Ureter (tissue), 1 donor: ENCODE data around the gene SELENOM. TPM values are rescaled to one million over a fixed set of nuclear protein-coding genes. Genes with fewer than 3 reads are reported as not detected.

Experiments used
- DNase-seq: peaks from one replicate; pipeline ENCODE4 v3.0.0-alpha.2; 2020; ENCODE audit warnings: low spot score
- total RNA-seq: library from RNA; stranded (reverse); gene quantifications from one replicate; pipeline ENCODE4 v1.2.4, GENCODE V29; 2023
- donor health status: DM: yes; HTN: yes; CAD: no.

The SELENOM gene, protein sequence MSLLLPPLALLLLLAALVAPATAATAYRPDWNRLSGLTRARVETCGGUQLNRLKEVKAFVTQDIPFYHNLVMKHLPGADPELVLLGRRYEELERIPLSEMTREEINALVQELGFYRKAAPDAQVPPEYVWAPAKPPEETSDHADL
- total RNA-seq = 259 TPM

DNA sequence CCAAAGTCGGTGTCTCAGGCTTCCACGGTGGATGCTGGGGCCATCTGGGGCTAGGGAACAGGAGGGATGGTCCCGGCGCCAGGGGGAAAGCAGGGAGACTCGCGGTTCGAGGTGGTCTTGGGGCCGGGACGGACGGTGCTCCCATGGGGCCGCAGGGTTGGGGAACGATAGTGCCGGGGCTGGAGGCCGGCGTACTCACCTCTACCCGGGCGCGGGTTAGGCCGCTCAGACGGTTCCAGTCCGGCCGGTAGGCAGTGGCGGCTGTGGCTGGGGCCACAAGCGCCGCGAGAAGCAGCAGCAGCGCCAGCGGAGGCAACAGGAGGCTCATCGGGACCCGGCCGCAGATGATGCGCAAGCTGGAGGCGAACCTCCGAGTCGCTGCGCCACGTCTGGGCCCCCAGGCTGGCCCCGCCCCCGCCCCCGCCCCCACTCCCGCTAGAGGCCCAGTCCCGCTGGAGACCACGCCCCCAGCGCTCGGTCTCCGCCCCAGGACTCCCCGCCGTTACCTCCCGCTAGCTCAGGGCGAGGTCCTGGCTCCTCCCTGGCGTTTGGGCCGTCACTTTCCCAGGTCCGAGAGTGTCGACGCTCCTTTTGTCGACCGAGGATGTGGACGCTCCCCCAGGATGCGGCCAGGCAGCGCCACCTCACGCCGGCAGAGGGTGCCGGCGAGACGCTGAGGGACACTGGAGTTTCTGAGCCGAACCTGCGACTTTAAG, at the start of gene SELENOM:
TSS of gene SELENOM (minus strand) at position 391 of the 716 bp plus-strand sequence. CDS start at position 328, 63 bp downstream.
- peak; percentile 96 for DNase-seq

DNA sequence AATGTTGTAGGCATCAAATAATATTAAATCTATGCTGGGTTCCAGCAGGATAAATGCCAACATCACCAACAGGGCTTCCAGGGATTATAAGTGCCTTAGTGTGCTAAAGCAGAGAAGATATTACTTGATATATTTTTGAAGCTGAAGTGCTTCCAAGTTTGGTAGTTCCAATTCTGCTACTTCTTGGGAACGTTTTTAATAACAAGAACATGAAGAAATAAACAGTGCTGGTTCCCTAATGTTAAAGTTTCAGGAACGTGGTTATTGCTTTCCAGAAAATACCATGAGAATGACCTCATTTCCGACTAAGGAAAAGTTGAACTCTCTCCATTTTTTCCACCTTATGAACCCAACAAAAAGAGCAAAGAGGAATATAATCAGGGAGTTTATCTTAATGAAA, 48.1 kb upstream of the SELENOM start:
- no peak for DNase-seq

DNA sequence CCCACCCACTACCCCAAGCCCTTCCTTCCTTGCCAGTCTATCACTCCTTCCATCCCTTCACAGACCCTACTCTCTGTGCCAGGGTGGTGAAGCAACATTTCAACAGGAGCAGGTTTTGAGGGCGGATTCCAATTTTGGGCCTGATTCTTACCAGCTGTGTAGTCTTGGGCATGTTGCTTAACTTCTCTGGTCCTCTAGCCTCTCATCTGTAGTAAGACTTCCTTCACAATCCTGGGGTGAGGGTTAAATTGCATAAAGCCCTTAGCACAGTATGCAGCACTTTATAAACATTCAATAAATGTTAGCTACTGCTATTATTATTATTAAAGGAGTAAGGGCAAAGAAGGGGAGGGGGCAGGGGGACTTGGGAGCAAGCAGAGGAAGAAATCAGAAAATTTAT, 47.6 kb upstream of the SELENOM start:
- DNase-seq = no peak

DNA sequence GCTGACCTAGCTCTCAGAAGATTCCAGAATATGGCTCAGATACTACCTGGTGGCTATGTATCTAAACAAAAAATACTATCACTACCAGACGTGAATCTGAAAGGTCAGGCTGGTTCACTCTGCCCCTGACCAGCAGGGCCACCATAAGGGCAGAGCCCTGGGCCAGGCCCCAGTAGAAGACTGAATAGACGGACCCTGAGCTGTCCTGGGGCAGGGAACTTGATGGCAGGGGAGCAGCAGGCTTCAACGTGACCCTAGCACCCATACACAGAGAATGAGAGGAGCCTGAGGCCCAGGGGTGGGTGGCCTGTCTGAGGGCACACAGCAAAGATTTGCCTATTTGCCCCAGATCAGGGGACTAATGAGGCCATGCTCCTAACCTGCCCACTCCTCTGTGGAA, 46.0 kb upstream of the SELENOM start:
- DNase-seq = no peak

DNA sequence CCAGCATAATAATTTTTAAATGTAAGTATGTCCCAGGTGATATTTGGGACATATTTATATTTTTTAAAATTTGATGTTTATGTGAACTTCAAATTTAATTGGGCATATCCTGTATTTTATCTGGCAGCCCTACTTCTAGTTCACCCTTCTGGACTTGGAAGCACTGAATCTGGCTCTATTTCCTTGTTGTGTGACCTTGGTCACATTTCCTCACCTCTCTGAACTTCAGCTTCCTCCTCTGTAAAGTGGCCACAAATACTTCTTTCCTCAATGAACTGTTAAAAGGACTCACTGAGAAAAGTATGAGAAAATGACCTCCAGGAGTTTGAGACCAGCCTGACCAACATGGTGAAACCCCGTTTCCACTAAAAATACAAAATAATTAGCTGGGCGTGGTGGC, 44.5 kb upstream of the SELENOM start:
- DNase-seq = no peak

DNA sequence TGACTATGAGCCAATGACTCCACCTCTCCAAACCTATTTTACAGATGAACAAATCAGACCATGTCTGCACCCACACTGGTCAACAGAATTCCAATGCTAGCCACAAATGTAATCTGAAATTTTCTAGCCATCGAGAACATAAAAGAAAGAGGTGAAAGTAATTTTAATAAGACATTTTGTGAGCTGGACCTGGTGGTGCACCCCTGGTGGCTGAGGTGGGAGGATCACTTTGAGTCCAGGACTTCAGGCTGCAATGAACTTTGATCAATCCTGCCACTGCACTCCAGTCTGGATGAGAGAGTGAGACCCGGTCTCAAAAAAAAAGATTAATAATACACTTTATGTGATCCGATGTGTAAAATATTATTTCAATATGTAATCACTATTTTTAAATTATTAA, 43.2 kb upstream of the SELENOM start:
- no peak for DNase-seq

DNA sequence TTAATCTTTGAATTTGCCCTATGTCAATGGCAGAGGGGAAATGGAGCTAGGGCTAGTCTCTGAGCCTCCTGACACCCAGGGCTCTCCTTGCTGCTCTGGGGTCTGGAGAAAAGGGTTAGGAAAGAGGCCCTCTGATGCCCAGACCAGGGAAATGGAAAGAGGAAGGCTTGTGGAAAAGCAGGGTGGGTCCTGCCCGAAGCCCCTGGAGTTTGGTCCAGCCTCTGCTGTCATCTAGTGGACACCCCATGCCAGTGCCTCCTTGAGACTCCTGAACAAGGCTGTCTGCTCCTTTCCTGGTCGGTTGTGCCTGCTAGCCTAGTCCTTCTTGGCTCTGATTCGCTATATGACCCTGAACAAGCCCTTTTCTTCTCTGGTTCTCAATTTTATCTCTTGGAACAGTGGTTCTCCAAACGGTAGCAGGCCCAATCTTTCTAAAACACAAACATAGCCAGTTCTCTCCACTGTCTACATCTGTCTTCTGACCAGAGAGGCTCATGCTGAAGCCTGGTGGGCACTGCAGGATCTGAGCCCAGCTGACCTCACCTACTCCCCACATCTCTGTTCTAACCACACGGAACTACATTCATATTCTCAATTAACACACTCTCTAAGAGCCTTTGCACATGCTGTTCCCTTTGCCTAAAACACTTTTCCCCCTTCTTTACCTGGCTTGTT, 41.7 kb upstream of the SELENOM start:
- DNase-seq = peak; percentile 83

DNA sequence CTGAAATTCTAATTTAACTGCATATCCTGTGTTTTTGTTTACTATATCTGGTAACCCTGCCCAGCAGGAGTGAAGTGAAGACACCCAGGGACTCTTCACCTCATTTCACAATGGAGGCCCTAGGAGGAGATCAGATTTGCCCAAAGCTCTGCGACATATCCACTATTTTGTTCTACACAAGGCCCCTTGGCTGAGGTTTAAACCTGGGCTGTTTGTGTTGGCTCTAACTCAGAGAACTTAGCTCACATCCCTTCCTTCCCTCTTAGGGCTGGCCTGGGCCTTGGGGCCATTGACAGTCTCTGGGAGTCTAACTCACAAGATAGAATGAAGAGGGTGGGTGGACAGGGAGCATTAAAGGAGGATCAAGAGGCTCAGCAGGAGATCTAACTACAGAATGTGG, 41.1 kb upstream of the SELENOM start:
- DNase-seq = no peak

DNA sequence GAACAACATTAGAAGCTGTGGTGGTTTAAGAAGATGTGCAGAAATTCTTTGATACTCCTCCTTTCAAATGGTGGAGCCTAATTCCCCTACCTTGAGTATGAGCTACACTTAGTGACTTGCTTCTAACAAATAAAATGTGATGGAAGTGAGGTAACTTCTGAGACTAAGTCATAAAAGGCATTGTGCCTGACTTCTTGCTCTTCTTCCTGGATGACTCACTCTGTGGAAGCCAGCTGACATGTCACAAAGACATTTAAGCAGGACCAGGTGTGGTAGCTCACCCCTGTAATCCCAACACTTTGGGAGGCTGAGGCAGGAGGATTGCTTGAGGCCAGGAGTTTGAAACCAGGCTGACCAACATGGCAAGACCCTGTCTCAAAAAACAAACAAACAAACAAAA, 36.9 kb upstream of the SELENOM start:
- DNase-seq = no peak

DNA sequence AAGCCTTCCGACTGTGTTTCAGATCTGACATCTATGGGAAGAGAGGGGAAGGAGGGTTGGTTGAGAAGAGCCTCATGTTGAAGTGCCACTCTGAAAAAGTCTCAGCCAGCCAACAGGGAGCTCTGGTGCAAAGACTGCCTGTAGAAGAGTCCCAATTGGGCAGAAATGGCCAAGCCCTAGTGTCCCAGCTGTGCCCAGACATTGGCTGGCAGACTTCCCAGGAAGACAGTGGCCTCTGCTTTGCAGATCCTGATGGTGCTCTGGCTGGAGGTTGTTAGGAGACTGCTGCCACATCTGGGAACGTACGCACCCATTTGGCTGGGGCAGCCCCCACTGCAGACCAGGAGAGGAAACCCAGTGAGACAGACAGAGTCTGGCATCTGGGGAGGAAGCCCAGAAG, 36.2 kb upstream of the SELENOM start:
- DNase-seq = no peak

DNA sequence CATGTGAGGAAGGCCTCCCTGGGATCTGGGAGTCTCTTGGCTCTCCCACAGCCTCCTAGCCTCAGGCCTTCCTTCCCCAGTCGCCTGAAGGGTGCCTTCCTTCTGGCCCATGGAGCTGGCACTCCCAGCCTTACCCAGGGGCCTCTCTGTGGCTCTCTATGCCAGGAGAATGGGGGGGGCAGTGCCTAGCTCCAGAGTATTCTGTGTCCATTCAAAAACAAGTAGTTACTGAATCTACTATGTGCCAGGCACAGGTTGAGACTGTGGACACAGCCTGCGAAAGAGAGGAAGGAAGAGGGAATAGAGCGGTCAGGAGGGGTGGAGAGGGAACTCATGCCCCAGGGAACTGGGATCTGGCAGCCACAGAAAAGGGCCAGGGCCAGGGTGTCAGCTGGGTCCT, 35.7 kb upstream of the SELENOM start:
- no peak for DNase-seq

DNA sequence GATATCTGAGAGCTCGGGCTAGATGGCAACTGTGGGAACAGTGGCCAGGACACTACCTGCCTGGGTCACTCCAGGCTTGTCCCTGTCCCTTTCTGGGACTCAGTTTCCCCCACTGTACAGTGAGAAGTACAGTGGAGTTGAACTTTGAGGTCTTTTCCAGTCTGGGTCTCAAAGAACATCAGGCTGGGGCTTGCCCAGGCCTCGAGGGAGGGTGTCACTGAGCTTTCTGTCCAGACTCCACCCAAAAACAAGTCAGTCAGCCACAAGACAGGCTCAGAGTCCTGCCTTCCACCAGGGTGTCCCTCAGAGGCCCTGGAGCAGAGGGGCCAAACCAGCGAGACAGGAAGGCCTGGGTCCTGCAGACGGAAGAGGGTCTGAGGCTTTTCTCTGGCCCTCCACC, 34.9 kb upstream of the SELENOM start:
- DNase-seq = no peak

DNA sequence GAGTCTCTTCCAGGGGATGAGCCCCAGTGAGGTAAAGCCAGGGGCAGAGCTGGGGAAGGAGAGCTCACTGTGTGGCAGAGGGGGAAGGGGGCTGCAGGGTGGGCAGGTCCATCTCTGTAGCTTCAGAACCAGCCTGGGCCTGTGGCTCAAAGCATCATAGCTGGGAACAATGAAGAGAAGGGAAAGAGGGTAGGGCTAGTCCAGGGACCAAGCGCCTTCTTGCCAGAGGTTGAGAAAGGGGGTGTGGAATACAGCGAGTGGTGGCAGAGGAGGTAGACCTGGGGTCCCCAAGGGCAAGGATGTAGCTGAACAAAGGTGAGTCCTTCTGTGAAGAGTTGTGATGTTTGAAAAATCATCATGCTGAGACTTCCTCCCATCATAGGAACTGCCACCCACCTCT, 34.2 kb upstream of the SELENOM start:
- no peak for DNase-seq

DNA sequence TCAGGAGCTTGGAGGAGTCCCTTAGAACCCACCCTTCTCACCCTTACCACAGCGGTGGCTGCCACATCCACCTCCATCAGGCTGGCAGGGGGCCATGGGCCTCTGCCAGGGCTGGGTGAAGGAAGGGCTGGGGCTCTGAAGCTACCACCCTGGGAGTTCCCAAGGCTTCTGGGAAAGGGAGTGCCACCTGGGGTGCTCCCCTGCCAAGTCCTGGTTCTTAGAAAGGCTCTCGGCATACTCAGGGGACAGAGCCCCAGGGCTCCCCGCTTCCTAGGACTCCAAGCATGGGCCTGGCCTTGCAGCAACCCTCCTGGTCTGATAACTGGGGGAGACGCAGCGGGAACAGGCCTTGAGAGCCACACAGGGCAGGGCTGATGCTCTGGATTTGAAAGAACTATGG, 33.4 kb upstream of the SELENOM start:
- no peak for DNase-seq

DNA sequence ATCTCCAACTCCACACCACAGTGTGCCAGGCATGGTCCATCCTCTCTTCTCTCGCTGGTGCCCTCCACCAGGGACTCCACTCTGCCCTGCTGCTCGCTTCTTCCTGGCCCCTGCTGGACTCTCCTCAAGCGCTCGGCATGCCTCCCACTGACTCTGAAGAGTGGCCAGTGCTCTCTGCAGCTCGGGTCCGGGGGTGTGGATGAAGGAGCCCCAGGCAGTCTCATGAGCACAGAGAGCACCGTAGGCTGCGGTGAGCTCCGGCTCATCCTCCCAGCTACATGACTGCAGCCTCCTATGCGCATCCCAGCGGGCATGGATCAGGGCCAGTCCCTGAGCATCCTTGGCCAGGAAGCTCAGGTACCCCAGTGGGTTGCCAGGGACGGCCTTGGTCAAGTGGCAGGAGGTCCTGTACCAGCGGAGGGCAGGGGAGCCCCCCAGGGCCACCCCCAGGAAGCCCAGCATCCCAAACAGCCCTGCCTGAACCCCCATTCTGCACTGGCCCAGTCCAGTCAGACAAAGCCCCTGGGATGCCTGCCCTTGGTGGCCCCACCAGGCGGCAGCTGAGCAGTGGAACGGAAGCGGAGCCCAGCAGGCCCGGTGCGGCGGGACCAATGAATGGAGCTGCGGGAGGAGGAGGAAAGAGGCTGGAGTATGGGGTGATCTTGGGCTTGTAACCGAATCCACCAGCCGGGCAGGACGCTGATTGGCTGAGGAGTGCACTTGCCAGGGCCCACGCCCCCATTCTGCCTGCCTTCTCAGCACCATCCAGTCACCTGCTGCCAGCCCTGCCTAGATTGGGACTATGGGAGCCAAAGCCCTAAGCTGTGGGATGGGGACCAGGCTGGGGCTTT, 32.7 kb upstream of the SELENOM start, which contains the start of gene PLA2G3:
TSS of gene PLA2G3 (minus strand) at position 643 of the 851 bp plus-strand sequence. CDS start at position 489, 154 bp downstream.
- no peak for DNase-seq

DNA sequence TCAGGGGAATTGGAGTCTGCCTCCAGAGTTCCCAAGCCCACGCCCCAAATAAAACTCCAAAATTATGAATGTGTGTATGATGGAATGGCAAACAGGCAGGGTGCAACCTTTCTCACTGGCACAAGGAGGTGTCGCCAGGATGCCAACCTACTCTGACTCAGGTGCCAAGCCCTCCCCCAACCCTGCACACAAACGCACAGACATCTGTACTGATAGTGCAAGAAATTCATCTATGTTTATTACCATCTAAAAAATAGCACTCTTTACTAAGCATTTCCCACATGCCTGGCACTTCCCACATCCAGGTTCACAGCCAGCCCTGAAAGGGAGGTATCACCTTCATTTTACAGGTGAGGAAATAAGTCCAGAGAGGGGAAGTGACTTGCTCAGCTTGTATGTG, 31.7 kb upstream of the SELENOM start:
- no peak for DNase-seq

DNA sequence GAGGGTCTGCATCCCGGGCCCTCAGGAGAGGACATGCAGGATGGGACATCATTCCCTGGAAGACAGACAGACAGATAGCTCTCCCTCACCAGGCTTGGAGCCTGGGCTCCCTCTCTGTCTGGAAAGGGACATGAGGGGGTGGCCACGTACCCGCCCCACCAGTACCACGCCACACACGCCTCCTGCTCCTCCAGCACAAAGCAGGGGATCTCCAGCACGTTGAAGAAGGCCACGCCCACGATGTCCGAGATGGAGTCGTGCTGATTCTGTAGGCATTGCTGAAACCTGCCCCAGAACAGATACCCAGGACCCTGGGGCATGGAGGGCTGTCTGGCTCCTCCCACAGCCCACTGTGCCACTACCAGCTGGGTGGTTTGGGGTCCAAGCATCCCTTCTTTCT, 30.8 kb upstream of the SELENOM start:
- DNase-seq = no peak

DNA sequence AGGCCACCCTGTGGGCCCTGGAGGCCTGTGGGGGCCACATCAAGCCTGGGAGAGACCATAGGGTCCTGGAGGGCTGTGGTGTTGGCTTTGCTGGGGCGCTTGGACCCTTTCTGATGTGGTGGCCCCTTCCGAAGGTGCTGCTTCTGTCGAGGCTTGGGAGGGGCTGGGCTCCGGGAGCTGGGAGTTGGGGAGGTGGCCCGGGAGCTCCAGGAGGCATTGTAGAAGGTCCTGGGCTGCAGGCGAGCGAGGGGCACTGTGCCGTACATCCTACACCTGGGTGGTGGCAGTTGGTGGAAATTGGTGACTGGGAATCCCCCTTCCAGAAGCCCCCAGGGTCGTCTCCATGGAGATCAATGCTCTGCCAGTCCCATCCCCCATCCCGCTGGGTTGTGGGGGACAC, 30.4 kb upstream of the SELENOM start:
- DNase-seq = no peak

DNA sequence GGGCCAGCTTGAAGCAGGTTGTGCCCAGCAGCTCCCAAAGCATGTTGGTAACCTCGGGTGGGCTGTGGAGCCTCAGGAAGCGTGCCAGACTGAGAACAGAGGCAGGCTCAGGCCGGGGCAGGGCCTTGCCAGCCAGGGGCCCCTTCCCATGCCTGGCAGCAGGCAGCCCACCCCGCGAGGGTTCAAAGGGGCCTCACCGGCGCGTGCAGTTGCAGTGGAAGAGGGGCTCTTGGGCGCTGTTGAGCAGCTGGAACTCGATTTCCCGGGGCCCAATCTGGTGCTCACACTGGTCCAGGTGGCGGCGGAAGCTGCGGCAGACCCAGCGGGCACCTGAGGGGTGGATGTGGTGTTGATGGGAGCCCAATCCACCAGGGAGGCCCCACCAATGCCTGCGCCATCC, 29.3 kb upstream of the SELENOM start:
- DNase-seq = no peak

DNA sequence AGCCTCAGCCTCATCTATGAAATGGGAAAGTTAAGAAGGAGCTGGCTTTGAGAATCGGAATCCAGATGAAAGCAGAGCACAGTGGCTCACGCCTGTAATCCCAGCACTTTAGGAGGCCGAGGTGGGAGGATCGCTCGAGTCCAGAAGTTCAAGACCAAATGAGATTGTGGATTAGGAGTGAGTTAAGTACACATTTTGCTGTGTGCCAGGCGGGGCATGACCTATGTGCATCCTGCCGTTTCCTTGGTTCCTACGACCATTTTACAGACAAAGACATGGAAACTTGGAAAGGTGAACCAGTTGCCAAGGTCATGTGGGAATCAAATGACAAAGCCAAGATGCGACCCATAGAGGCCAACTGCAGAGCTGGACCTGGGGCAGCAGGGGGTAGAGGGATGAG, 28.8 kb upstream of the SELENOM start:
- DNase-seq = no peak

DNA sequence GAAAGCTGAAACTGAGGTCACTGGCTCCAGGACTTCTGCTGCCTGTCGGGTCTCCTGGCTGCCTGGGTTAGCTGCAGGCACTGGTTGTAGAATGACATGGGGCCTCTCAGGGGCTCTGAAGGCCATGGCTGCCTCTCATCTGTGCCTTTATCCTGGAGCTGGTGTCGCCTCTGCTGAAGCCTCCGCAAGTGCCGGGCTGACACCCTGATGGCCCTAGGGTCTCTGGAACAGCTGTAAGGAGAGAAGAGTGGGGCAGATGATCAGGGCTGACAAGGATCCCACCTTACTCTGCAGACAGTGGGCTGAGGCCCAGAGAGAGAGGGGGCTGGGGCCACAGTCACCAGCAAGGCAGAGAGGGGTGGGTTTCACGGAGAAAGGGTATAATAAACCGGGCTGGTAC, 28.3 kb upstream of the SELENOM start:
- DNase-seq = no peak

DNA sequence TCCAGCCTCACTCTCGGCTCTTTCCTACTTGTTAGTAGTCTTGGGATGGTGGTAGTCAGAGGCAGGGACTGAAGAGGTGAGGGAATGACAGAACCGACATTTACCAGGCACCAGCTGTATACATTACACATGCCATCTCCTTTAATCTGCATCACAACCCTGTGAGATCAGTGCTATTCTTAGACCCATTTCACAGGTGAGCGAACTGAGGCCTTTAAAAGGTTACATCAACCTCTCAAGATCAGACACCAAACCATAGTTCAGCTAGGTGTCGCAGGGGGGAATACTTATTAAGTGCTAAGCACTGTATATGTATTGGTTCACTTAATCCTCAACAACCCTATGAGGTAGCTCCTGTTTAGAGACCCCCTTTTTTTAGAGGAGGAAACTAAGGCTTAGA, 27.3 kb upstream of the SELENOM start:
- DNase-seq = no peak
